OCI-LY3 (cell line): ENCODE measurements around the gene RSRP1.
"Not testable (repeated sequence)": the region's sequence is repeated elsewhere in the genome, so short reads cannot be mapped to it uniquely, and the experiment has no call there.

ENCODE experiments used
- H2AFZ ChIP-seq: fragments of 200-600, 300-600 bp; shearing (Covaris generic); 2 replicates; pipeline ENCODE4 v1.6.0; 2014; ENCODE audit warnings: antibody characterized with exemption, low read depth, low read length
- H3K27ac ChIP-seq: fragments of 200-600, 300-600 bp; sonication (generic); 2 replicates; pipeline ENCODE4 v1.5.1; 2014; ENCODE audit warnings: mild to moderate bottlenecking, low read length, moderate library complexity, mixed read lengths
- H3K27me3 ChIP-seq: fragments of 200-600, 300-600 bp; sonication (generic); 2 replicates; pipeline ENCODE4 v1.6.1; 2014; ENCODE audit warnings: low read depth, low read length, mixed read lengths
- H3K36me3 ChIP-seq: fragments of 200-600, 300-600 bp; sonication (generic); replicated peaks from 2 replicates; pipeline ENCODE3; 2014; ENCODE audit warnings: low read depth, low read length, mixed read lengths
- H3K4me1 ChIP-seq: fragments of 300-600, 200-600 bp; sonication (generic); 2 replicates; pipeline ENCODE4 v1.6.1; 2014; ENCODE audit warnings: low read length, mixed read lengths
- H3K4me2 ChIP-seq: fragments of 200-600, 300-600 bp; sonication (generic); 2 replicates; pipeline ENCODE4 v1.6.1; 2014; ENCODE audit warnings: low read length, mixed read lengths
- H3K4me3 ChIP-seq: fragments of 300-600, 200-600 bp; sonication (generic); 2 replicates; pipeline ENCODE4 v1.5.1; 2014; ENCODE audit warnings: antibody characterized with exemption, mild to moderate bottlenecking, low read length, moderate library complexity
- H3K79me2 ChIP-seq: fragments of 300-600, 200-600 bp; shearing (Covaris generic); 2 replicates; pipeline ENCODE4 v1.6.1; 2014; ENCODE audit warnings: mild to moderate bottlenecking, low read length, mixed read lengths
- H3K9ac ChIP-seq: fragments of 300-600, 200-600 bp; shearing (Covaris generic); 2 replicates; pipeline ENCODE4 v1.6.0; 2014; ENCODE audit warnings: mild to moderate bottlenecking, low read length, moderate library complexity
- H3K9me3 ChIP-seq: fragments of 200-600, 300-600 bp; shearing (Covaris generic); 2 replicates; pipeline ENCODE4 v1.6.1; 2014; ENCODE audit warnings: low read length, mixed read lengths; ENCODE audit not compliant: insufficient read depth
- H4K20me1 ChIP-seq: fragments of 200-600, 300-600 bp; sonication (generic); 2 replicates; pipeline ENCODE4 v1.6.1; 2016; ENCODE audit warnings: low read length, mixed read lengths; ENCODE audit not compliant: insufficient read depth
- EZH2phosphoT487 ChIP-seq: fragments of 200-600 bp; shearing (Covaris generic); IDR thresholded peaks from 2 replicates; pipeline ENCODE4 v1.6.1; 2018; ENCODE audit warnings: antibody characterized with exemption, mixed run types, low read depth
- TF ChIP-seq, protein P1 (sequence below): fragments of 200-600, 300-600 bp; sonication (generic); IDR thresholded peaks from 2 replicates; pipeline ENCODE4 v1.5.1; 2014; ENCODE audit warnings: antibody characterized with exemption, low read length, low read depth

Gene RSRP1

DNA sequence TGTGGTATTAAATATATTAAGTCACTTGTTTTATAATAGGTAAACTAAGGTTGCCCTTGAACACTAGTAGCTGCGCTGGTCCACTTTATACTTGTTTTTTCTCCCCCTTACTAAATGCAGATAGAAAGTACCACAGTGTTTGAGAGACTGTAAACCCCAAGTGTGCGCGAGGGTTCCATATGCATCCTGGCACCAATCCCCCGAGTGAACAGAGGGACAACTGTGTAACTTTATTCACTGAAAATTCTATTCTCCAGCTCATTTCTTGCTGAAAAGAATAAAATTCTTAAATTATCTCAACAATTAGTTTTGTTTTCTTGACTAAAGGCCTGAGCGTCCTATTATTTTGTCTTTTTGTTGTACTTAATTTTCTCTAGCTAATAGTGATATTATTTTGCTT is 1.9 kb downstream of the RSRP1 start:
- no peak overlapping the region for H3K27ac ChIP-seq
- no peaks in the 10 kb centered on the region for H3K27me3 ChIP-seq
- H3K9me3 ChIP-seq, result no peaks in the 10 kb centered on the region
- H3K4me3 ChIP-seq, result peak overlapping the region; percentile 97
- peaks cover 40% of the 10 kb centered on the region for H3K36me3 ChIP-seq
- H4K20me1 ChIP-seq, result peaks cover 19% of the 10 kb centered on the region
- H3K4me2 ChIP-seq, result peak overlapping the region; percentile 86
- H3K79me2 ChIP-seq, result peaks cover 35% of the 10 kb centered on the region
- H2AFZ ChIP-seq, result no peak overlapping the region
- H3K4me1 ChIP-seq, result peaks cover 15% of the 10 kb centered on the region
- no peak for TF ChIP-seq EZH2phosphoT487
- no peak overlapping the region for H3K9ac ChIP-seq

DNA sequence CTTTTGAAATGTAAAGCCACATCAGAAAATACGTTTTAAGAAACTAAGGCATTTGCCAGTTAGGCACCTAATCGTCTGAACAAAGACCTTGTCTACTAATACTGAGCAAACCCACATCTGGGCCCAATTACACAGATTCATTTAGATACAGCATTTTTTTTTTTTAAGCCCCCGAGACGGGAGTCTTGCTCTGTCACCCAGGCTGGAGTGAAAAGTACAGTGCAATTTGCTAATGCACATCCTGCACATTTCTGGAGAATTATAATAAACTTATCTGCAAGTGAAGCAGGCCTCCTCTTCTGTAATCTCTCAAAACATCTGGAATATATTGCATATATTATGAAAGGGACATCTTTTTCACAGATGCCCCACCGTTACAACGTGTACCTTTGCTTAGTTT is 3.3 kb downstream of the RSRP1 start:
- Histone ChIP-seq H3K79me2 (peaks cover 35% of the 10 kb centered on the region), H2AFZ (no peak overlapping the region), H3K27me3 (no peaks in the 10 kb centered on the region), H3K9ac (no peak overlapping the region), H4K20me1 (peaks cover 19% of the 10 kb centered on the region), H3K36me3 (peaks cover 40% of the 10 kb centered on the region), H3K27ac (no peak overlapping the region), H3K4me2 (no peak overlapping the region), H3K4me1 (peaks cover 21% of the 10 kb centered on the region), H3K9me3 (no peaks in the 10 kb centered on the region), H3K4me3 (no peak overlapping the region)
- TF ChIP-seq, protein P1, sequence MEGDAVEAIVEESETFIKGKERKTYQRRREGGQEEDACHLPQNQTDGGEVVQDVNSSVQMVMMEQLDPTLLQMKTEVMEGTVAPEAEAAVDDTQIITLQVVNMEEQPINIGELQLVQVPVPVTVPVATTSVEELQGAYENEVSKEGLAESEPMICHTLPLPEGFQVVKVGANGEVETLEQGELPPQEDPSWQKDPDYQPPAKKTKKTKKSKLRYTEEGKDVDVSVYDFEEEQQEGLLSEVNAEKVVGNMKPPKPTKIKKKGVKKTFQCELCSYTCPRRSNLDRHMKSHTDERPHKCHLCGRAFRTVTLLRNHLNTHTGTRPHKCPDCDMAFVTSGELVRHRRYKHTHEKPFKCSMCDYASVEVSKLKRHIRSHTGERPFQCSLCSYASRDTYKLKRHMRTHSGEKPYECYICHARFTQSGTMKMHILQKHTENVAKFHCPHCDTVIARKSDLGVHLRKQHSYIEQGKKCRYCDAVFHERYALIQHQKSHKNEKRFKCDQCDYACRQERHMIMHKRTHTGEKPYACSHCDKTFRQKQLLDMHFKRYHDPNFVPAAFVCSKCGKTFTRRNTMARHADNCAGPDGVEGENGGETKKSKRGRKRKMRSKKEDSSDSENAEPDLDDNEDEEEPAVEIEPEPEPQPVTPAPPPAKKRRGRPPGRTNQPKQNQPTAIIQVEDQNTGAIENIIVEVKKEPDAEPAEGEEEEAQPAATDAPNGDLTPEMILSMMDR, result no peak
- no peak for TF ChIP-seq EZH2phosphoT487

DNA sequence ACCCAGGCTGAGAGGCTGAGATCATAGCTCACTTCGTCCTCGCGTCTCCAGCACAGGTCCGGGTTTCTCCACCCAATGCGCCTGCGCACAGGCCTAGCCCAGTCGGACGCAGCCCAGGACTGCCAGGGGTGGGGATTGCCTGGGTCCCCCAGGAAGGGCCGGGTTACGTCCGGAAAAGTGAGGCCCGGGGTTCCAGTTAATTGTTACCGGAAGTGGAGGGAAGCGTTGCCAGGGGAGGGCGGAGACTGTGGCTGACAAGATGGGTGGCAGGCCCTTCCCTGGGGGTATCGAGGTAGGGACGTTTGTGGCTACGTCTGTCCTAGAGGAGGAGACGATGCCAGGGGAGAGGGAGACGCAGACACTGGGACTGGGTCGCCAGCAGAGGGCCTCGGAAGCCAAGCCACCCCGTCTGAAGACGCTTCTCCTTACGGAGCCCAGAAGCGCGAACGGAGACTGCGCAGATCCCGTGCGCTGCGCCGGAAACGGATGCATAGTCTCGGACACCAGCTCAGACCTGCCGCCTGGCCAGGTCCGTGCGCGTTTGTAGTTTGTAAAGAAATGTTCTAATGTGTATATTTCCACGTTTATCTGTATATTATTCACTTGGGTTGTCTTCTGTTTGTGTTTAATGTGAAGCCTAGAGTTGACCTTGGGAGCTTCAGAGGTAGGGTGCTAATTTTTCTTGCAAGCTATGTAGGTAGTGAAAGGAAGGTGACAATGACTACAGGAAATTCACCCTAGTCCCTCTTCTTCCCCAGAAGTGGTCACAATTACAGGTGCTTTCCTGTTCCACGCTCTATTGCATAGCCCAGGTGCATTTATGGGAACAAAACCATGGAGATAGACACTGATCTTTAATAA is 7.3 kb downstream of the RSRP1 start:
- TF ChIP-seq, protein P1, result peak; percentile 33
- TF ChIP-seq EZH2phosphoT487, result no peak
- H3K27me3 ChIP-seq, result no peaks in the 10 kb centered on the region
- H3K9ac ChIP-seq, result peak overlapping the region; percentile 68
- H3K4me3 ChIP-seq, result peak overlapping the region; percentile 84
- peak overlapping the region; percentile 81 for H2AFZ ChIP-seq
- peak overlapping the region; percentile 83 for H3K27ac ChIP-seq
- H4K20me1 ChIP-seq, result 0 out of 2 replicates have a peak, but pooled peaks cover 3% of the 10 kb centered on the region
- peaks cover 12% of the 10 kb centered on the region for H3K79me2 ChIP-seq
- H3K4me1 ChIP-seq, result peaks cover 13% of the 10 kb centered on the region; the same call in 1 of the 2 replicates
- H3K9me3 ChIP-seq, result no peaks in the 10 kb centered on the region
- peak overlapping the region; percentile 75 for H3K4me2 ChIP-seq
- peaks cover 24% of the 10 kb centered on the region for H3K36me3 ChIP-seq

DNA sequence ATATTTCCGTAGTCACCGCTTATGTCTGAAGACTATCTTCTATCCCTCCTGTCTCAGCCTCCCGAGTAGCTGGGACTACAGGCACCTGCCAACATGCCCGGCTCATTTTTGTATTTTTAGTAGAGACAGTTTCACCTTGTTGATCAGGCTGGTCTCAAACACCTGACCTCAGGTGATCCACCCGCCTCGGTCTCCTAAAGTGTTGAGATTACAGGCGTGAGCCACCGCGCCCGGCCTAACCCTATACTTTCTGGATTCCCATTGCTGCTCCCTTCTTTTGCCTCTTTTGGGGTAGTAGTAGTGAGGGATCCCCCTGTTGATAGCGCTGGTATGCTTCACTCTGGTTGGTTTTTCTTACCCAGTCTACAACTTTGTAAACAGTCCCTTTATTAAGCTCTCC is 9.2 kb downstream of the RSRP1 start:
- Histone ChIP-seq H3K9me3 (no peaks in the 10 kb centered on the region), H4K20me1 (no peaks in the 10 kb centered on the region), H3K36me3 (peaks cover 7% of the 10 kb centered on the region), H3K79me2 (peaks cover 4% of the 10 kb centered on the region), H3K4me3 (no peak overlapping the region), H3K27ac (no peak overlapping the region), H3K4me1 (peaks cover 17% of the 10 kb centered on the region), H3K9ac (no peak overlapping the region), H3K4me2 (no peak overlapping the region), H2AFZ (no peak overlapping the region), H3K27me3 (no peaks in the 10 kb centered on the region)
- TF ChIP-seq, protein P1, result no peak
- TF ChIP-seq EZH2phosphoT487, result no peak

DNA sequence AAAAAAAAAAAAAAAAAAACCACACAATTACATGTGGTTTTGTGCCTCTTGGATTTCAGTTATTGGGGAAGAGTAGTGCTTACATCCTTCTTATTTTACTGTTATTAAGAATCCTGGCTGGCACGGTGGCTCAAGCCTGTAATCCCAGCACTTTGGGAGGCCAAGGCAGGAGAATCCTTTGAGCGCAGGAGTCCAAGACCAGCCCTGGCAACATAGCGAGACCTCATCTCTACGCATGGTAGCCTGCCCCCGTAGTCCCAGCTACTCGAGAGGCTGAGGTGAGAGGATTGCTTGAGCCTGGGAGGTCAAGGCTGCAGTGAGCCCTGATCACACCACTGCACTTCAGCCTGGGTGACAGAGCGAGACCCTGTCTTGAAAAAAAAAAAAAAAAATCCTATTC is 11.0 kb downstream of the RSRP1 start:
- not testable (repeated sequence) for H3K27ac ChIP-seq, H2AFZ ChIP-seq, H3K4me2 ChIP-seq, H3K9me3 ChIP-seq, H3K36me3 ChIP-seq, H3K27me3 ChIP-seq, H3K9ac ChIP-seq, H3K4me3 ChIP-seq, H4K20me1 ChIP-seq
- Histone ChIP-seq H3K79me2 (peaks cover 20% of the 10 kb centered on the region), H3K4me1 (peaks cover 22% of the 10 kb centered on the region)

DNA sequence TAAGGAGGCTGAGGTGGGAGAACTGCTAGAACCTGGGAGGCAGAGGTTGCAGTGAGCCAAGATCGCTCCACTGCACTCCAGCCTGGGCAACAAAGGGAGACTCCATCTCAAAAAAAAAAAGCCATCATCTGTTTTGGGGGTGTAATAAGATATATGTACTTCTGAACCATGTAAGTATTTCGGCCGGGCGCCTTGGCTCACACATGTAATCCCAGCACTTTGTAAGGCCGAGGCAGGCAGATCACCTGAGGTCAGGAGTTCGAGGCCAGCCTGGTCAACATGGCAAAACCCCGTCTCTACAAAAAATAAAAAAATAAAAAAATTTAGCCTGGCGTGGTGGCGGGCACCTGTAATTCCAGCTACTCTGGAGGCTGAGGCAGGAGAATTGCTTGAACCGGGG is 11.8 kb downstream of the RSRP1 start:
- H3K27ac ChIP-seq, H3K9me3 ChIP-seq, H3K36me3 ChIP-seq, H2AFZ ChIP-seq, H3K4me2 ChIP-seq, H3K4me3 ChIP-seq, H3K27me3 ChIP-seq, H4K20me1 ChIP-seq, H3K9ac ChIP-seq: not testable (repeated sequence)
- peaks cover 18% of the 10 kb centered on the region for H3K4me1 ChIP-seq
- peaks cover 23% of the 10 kb centered on the region for H3K79me2 ChIP-seq
